GM19328 (cell line): ENCODE measurements around the gene ZNF723.
"Not testable (repeated sequence)": the region's sequence is repeated elsewhere in the genome, so short reads cannot be mapped to it uniquely, and the experiment has no call there.

ENCODE experiments used
- ATAC-seq: cut with Tn5 transposase; IDR thresholded peaks from one replicate; pipeline ENCODE4 v1.9.1; 2021; ENCODE audit warnings: mild to moderate bottlenecking, moderate library complexity; ENCODE audit not compliant: unreplicated experiment

Gene ZNF723

DNA sequence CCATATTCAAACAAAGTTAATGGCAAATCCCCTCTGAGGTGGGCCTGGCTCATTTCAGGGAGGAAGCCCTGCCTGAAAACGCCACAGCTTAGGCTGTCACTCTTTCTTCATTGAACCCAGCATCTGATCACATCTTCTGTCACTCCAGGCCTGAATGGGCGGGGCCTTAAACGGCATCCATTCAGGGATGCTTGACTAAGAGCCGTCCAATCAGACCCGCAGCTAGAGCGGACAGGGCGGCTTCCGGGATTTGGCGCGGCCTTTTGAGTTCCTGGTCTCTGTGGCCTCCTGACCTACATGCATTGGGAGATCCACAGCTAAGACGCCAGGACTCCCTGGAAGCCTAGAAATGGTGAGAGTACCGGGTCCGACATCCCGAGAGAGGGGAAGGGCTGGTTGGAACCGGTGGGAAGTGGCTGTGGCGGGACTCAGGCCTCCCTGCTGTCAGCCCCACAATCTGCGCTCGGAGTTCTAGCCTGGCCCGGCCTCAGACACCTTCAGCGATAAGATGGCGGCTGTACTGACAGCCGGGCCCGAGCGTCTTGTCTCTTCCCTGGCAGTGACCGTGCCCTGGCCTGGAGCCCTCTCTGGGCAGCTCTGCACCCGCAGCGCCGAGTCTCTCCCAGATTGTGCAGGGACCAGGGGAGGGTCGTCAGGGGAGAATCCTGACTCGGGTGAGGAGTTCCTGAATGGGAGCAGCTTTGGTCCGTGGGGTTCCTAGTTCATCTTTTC lies at the start of gene ZNF723:
ZNF723 (plus strand) TSS at position 261 of the 732 bp plus-strand sequence; CDS start at position 350, 89 bp downstream.
- no peak for ATAC-seq

DNA sequence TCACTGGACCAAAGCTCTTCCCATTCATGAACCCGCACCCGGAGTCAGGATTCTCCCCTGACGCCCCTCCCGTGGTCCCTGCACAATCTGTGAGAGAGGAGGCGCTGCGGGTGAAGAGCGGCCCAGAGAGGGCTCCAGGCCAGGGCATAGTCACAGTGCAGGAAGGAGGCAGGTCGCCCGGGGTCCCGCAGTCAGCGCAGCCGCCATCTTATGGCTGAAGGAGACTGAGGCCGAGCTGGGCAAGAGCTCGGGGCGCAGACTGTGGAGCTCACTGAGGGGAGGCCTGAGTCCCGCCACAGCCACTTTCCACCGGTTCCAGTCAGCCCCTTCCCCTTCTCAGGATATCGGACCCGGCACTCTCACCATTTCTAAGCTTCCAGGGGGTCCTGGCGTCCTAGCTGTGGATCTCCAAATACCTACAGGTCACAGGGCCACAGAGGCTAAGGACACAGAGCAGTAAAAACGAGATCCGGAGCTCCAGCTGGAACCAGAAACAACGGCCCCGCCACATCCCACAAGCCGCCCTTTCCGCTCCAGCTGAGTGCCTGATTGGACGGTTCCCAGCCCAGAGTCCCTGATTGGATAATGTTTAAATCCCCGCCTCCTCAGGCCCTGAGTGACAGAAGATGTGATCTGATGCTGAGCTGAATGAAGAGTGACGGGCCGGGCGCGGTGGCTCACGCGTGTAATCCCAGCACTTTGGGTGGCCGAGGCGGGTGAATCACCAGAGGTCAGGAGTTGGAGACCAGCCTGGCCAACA lies 48.3 kb upstream of the ZNF723 start, which contains the start of gene ZNF99:
ZNF99 (minus strand) TSS at position 501 of the 760 bp plus-strand sequence; CDS start at position 366, 135 bp downstream.
- ATAC-seq: no peak

DNA sequence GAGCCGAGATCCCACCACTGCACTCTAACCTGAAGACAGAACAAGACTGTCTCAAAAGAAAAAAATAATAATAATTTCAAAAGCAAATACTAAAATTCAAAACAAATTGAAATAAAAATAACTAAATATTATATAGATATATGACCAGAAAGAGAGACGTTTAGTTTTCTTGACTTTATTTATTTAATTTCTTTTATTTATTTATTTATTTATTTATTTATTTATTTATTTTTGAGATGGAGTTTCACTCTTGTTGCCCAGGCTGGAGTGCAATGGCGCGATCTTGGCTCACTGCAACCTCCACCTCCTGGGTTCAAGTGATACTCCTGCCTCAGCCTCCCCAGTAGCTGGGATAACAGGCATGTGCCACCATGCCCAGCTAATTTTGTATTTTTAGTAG lies 39.2 kb upstream of the ZNF723 start:
- ATAC-seq: not testable (repeated sequence)

GRCh38 chr19:22797040-22797439 lies 35.1 kb upstream of the ZNF723 start:
- ATAC-seq: no peak

DNA sequence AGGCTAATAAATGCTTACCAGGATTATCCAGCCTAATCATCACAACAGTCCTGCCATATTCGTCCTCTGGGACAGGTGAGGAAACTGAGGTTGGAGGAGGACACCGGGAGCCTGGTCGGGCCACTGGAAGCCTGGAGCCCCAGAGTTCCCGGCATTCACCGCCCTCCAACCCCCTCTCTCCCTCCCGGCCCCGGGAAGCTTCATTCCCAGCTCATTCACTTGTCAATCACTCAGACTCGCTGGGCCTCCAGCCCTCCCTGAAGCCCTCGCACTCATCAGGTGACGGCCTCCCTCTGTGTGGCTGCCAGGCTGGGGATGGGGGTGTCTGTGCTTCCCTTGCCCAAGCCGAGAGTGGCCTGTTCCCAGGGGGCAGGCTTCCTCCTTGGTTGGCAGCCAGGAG lies 25.7 kb upstream of the ZNF723 start:
- no peak for ATAC-seq

- ATAC-seq: no peak
These were observed 24.8 kb upstream of the ZNF723 start for GRCh38 chr19:22807061-22807835.

- no peak for ATAC-seq
These were observed 18.0 kb upstream of the ZNF723 start for GRCh38 chr19:22814124-22814523.

- no peak for ATAC-seq
These were observed 880 bp upstream of the ZNF723 start for GRCh38 chr19:22831211-22831610.

DNA sequence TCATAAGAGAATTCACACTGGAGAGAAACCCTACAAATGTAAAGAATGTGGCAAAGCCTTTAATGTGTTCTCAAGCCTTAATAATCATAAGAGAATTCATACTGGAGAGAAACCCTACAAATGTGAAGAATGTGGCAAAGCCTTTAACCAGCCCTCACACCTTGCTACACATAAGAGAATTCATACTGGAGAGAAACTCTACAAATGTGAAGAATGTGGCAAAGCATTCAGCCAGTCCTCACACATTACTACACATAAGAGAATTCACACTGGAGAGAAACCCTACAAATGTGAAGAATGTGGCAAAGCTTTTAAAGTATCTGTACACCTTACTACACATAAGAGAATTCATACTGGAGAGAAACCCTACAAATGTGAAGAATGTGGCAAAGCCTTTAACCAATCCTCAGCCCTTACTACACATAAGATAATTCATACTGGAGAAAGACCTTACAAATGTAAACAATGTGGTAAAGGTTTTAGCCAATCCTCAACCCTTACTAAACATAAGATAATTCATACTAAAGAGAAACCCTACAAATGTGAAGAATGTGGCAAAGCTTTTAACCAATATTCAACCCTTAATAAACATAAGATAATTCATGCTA lies 25.7 kb downstream of the ZNF723 start:
- not testable (repeated sequence) for ATAC-seq

GRCh38 chr19:22882797-22883196 lies 50.7 kb downstream of the ZNF723 start:
- ATAC-seq: no peak

DNA sequence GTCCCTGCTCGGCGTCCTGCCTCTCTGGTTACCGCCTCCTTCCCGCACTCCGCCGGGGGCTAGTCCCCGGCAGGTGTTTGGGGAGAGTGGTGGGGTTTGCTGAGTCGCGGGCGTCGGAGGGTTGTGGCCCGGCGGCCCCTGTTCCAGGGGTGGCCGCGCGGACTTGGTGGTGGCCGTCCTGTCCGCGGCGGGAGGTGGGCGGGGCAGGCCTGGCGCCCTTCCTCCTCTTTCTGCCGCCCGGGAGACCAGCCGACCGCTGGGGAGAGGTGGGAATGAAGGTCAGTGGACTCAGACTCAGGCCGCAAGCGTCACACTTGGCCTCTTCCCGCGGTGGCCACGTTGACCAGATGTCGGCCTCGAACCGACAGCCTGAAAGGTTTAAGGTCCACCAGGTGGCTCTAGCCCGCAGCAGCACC lies 61.8 kb downstream of the ZNF723 start:
- no peak for ATAC-seq

DNA sequence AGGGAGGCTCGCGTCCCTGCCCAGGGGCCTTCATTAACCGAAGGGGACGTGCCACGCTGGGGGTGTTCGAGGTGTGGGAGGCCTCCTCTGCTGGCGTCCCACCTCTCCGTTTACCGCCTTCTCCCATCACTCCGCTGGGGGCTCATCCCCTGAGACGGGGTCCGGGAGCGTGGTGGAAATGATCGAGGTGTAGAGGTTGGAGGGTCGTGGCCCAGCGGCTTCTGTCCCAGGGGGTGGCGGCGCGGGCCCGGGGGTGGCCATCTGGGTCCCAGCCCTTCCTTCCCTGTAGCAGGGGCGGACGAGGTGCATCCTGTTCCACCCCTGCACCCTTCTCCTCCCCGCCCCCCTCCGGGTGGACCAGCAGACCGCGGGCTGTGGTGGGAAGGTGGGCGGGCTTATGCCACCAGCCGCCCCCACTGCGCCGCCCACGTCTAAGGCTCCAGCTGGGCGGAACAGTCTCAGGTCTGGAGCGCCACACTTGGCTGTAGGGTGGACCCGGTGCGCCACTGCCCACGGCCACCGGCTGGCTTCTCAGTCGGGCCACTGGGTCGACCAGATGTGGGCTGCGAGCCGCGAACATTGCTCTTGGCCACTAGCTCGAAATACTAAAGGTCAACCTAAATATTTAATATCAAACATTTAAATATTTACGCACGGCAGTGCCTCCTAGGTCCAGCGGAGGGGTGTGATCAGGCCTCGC lies 69.5 kb downstream of the ZNF723 start:
- ATAC-seq: no peak
